Vagina (tissue), 2 donors: ENCODE measurements around the gene HMCN1.

ENCODE experiments used
- POLR2A ChIP-seq, 2 donors: fragments of 450-650 bp; IDR thresholded peaks; one replicate each; pipeline ENCODE4 v1.6.1; 2017; ENCODE audit warnings: antibody characterized with exemption in 2 of 2, mild to moderate bottlenecking in 2 of 2, moderate library complexity in 2 of 2
- POLR2AphosphoS5 ChIP-seq, 2 donors: sonication (generic); formaldehyde crosslinking; IDR thresholded peaks; one replicate each; pipeline ENCODE4 v1.9.0; 2017; ENCODE audit warnings: antibody characterized with exemption in 2 of 2, mild to moderate bottlenecking in 2 of 2, low read depth in 1 of 2; ENCODE audit not compliant: insufficient read depth in 1 of 2
- TF ChIP-seq, protein P1 (sequence below), 3 experiments: fragments of 450-650 bp in 2 of 3; fragments of 200-600 bp in 1 of 3; sonication (generic) in 1 of 3; IDR thresholded peaks; one replicate each; pipeline ENCODE4 v1.5.1; 2017 to 2019; ENCODE audit warnings: antibody characterized with exemption in 3 of 3, mild to moderate bottlenecking in 2 of 3, moderate library complexity in 2 of 3

DNA sequence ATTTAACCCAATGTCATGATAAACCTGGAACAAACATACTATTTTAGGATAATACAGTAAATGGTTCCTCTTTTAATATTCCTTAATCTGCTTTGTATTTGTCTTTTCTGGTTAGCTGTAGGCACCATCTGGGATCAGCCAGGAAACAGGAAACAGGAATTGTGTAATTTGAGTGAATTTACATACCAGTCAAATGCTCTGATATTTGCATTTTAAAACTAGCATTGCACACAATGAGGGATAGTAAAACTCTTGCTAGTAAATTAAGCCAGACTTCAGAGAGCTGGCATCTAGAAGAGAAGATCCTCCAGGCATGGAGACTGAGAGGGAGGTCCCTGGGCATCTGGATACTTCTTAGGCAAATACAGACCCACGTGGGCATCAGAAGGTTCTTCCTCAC is 103.5 kb downstream of the HMCN1 start:
- no peak for TF ChIP-seq POLR2A (IDR thresholded peaks at IDR 0.05)
- TF ChIP-seq, protein P1, sequence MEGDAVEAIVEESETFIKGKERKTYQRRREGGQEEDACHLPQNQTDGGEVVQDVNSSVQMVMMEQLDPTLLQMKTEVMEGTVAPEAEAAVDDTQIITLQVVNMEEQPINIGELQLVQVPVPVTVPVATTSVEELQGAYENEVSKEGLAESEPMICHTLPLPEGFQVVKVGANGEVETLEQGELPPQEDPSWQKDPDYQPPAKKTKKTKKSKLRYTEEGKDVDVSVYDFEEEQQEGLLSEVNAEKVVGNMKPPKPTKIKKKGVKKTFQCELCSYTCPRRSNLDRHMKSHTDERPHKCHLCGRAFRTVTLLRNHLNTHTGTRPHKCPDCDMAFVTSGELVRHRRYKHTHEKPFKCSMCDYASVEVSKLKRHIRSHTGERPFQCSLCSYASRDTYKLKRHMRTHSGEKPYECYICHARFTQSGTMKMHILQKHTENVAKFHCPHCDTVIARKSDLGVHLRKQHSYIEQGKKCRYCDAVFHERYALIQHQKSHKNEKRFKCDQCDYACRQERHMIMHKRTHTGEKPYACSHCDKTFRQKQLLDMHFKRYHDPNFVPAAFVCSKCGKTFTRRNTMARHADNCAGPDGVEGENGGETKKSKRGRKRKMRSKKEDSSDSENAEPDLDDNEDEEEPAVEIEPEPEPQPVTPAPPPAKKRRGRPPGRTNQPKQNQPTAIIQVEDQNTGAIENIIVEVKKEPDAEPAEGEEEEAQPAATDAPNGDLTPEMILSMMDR (IDR thresholded peaks at IDR 0.05) = no peak
- no peak for TF ChIP-seq POLR2AphosphoS5 (IDR thresholded peaks at IDR 0.05; ENCODE audit: insufficient read depth in 1 of 2, low read depth in 1 of 2)
